Measurements from ENCODE around the gene DLG5. TPM values are rescaled to one million over a fixed set of nuclear protein-coding genes. Genes with fewer than 3 reads are reported as not detected.

The DLG5 gene
- total RNA-seq, 2 donors from 2014 or later = 72.3 to 134 TPM

GRCh38 chr10:77865580-77866324, 60.8 kb downstream of the DLG5 start:
- H3K27ac ChIP-seq = peak overlapping the region; percentile 72 to 92
- H3K9me3 ChIP-seq = no peaks in the 10 kb centered on the region
- H3K36me3 ChIP-seq = peaks cover 0 to 3% of the 10 kb centered on the region in 2 donors
- TF ChIP-seq POLR2A (IDR thresholded peaks at IDR 0.05) = no peak
- peak; percentile 46 for TF ChIP-seq POLR2AphosphoS5 (IDR thresholded peaks at IDR 0.05)
- H3K27me3 ChIP-seq (replicated peaks; ENCODE audit: insufficient read depth) = no peaks in the 10 kb centered on the region
- 29% methylated on average over 16 of the region's 17 CpGs for WGBS
- peak; percentile 62 for DNase-seq (ENCODE audit: low spot score)
- no peak overlapping the region for H3K4me3 ChIP-seq
- peaks cover 10% of the 10 kb centered on the region for H3K4me1 ChIP-seq (replicated peaks)
- intact Hi-C loops (cut with DNase I) = no loop called here

- H3K27ac ChIP-seq = peak overlapping the region; percentile 72 to 92
- no peak for DNase-seq (ENCODE audit: low spot score)
- no peaks in the 10 kb centered on the region for H3K27me3 ChIP-seq (replicated peaks; ENCODE audit: insufficient read depth)
- TF ChIP-seq CTCF (IDR thresholded peaks at IDR 0.05) (no peak), POLR2AphosphoS5 (IDR thresholded peaks at IDR 0.05) (no peak), POLR2A (IDR thresholded peaks at IDR 0.05) (no peak)
- H3K9me3 ChIP-seq = no peaks in the 10 kb centered on the region
- intact Hi-C loops (cut with DNase I) = no loop called here
- H3K4me1 ChIP-seq (replicated peaks) = peaks cover 10% of the 10 kb centered on the region
- peaks cover 0 to 3% of the 10 kb centered on the region in 2 donors for H3K36me3 ChIP-seq
- WGBS = 78% methylated on average over 8 of the region's 11 CpGs
- H3K4me3 ChIP-seq = no peak overlapping the region
These were observed 62.3 kb downstream of the DLG5 start for GRCh38 chr10:77864151-77864851.

GRCh38 chr10:77863446-77863845, 63.1 kb downstream of the DLG5 start:
- WGBS = 33% methylated on average over 1 of the region's 1 CpG
- H3K4me1 ChIP-seq (replicated peaks) = peaks cover 10% of the 10 kb centered on the region
- H3K36me3 ChIP-seq = peaks cover 0 to 3% of the 10 kb centered on the region in 2 donors
- DNase-seq (ENCODE audit: low spot score) = no peak
- TF ChIP-seq POLR2A (IDR thresholded peaks at IDR 0.05) (no peak), CTCF (IDR thresholded peaks at IDR 0.05) (no peak)
- intact Hi-C loops (cut with DNase I) = no loop called here
- no peaks in the 10 kb centered on the region for H3K9me3 ChIP-seq
- peak overlapping the region; percentile 72 to 92 for H3K27ac ChIP-seq
- no peaks in the 10 kb centered on the region for H3K27me3 ChIP-seq (replicated peaks; ENCODE audit: insufficient read depth)
- no peak overlapping the region for H3K4me3 ChIP-seq

- Histone ChIP-seq H3K4me3 (no peak overlapping the region), H3K36me3 (peaks cover 0 to 3% of the 10 kb centered on the region in 2 donors), H3K27ac (no peak overlapping the region), H3K4me1 (replicated peaks) (peaks cover 10% of the 10 kb centered on the region), H3K9me3 (no peaks in the 10 kb centered on the region), H3K27me3 (replicated peaks; ENCODE audit: insufficient read depth) (no peaks in the 10 kb centered on the region)
- TF ChIP-seq CTCF (IDR thresholded peaks at IDR 0.05) (no peak), POLR2AphosphoS5 (IDR thresholded peaks at IDR 0.05) (no peak), POLR2A (IDR thresholded peaks at IDR 0.05) (no peak)
- intact Hi-C loops (cut with DNase I) = no loop called here
- no peak for DNase-seq (ENCODE audit: low spot score)
- 96% methylated on average over 2 of the region's 2 CpGs for WGBS
These were observed 64.0 kb downstream of the DLG5 start for GRCh38 chr10:77862595-77862994.

DNA sequence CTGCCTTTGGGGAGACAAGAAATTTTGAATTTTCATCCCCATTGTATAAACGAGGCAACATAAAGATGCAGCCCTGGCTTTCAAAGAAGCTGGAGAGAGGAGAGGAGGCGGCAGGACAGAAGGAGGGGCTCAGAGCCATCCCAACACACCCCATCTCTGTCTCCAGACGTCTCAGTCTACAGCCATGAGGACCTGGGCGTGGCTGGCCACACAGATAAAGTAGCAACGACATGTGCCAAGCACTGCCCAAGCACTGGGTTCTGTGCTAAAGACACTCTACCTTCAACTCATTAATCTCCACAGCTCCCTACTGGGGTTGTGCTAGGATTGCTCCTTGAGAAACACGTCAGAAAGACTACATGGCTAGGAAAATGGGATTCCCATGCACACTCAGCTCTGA, 65.2 kb downstream of the DLG5 start:
- intact Hi-C loops (cut with DNase I) = no loop called here
- 69% methylated on average over 6 of the region's 6 CpGs for WGBS
- Histone ChIP-seq H3K9me3 (no peaks in the 10 kb centered on the region), H3K27me3 (replicated peaks; ENCODE audit: insufficient read depth) (no peaks in the 10 kb centered on the region), H3K4me3 (no peak overlapping the region), H3K27ac (peak overlapping the region in 1 of 2 donors; percentile 40), H3K4me1 (replicated peaks) (peaks cover 13% of the 10 kb centered on the region), H3K36me3 (peaks cover 0 to under 1% of the 10 kb centered on the region in 2 donors)
- TF ChIP-seq POLR2A (IDR thresholded peaks at IDR 0.05) = no peak
- no peak for DNase-seq (ENCODE audit: low spot score)

Measured in prostate gland (tissue), 2 donors.